Esophagus (tissue), 2 donors: ENCODE results near the gene GPBP1L1. TPM values are rescaled to one million over a fixed set of nuclear protein-coding genes. Genes with fewer than 3 reads are reported as not detected.

Source experiments
- H3K27ac ChIP-seq, 2 donors: one replicate each; pipeline ENCODE4 v1.5.1; 2013; ENCODE audit warnings: low read depth in 2 of 2, mild to moderate bottlenecking in 2 of 2, inconsistent platforms in 1 of 2, low read length in 1 of 2, moderate library complexity in 1 of 2
- H3K27me3 ChIP-seq, 2 donors: one replicate each; pipeline ENCODE4 v1.6.1; 2013; ENCODE audit warnings: low read length in 2 of 2, control low read depth in 1 of 2, mild to moderate bottlenecking in 1 of 2; ENCODE audit not compliant: insufficient read depth in 2 of 2, control insufficient read depth in 1 of 2
- H3K36me3 ChIP-seq, 2 donors: one replicate each; pipeline ENCODE4 v1.6.1; 2013; ENCODE audit warnings: low read length in 1 of 2; ENCODE audit not compliant: control insufficient read depth in 2 of 2, insufficient read depth in 2 of 2
- H3K4me1 ChIP-seq, 2 donors: one replicate each; pipeline ENCODE4 v1.6.1; 2013; ENCODE audit warnings: low read length in 1 of 2; ENCODE audit not compliant: control insufficient read depth in 2 of 2, insufficient read depth in 2 of 2
- H3K4me3 ChIP-seq, 2 donors: one replicate each; pipeline ENCODE4 v1.5.1; 2013; ENCODE audit warnings: low read length in 2 of 2, mild to moderate bottlenecking in 2 of 2, low read depth in 1 of 2, moderate library complexity in 1 of 2
- H3K9me3 ChIP-seq, 2 donors: one replicate each; pipeline ENCODE4 v1.6.1; 2013; ENCODE audit warnings: mild to moderate bottlenecking in 2 of 2, low read depth in 1 of 2, low read length in 1 of 2, moderate library complexity in 1 of 2; ENCODE audit not compliant: control insufficient read depth in 2 of 2, insufficient read depth in 1 of 2
- WGBS, 2 donors: extraction: QIAGEN DNeasy Blood & Tissue Kit; methylation state at CpG; one replicate each; pipeline ENCODE4 v1.1.7; 2013; 5-methylcytosine and 5-hydroxymethylcytosine counted together
- polyA plus RNA-seq, 2 donors: library from polyadenylated mRNA; stranded (reverse); fragments of 200-250 nt; gene quantifications; one replicate each; pipeline ENCODE4 v1.2.3, GENCODE V29; 2013
- donor health status: healthy with polysubstance abuse.
- donor health status: Bipolar disorder and iron deficiency.

The GPBP1L1 gene
- polyA plus RNA-seq, 2 donors: 48.6 to 53.0 TPM

DNA sequence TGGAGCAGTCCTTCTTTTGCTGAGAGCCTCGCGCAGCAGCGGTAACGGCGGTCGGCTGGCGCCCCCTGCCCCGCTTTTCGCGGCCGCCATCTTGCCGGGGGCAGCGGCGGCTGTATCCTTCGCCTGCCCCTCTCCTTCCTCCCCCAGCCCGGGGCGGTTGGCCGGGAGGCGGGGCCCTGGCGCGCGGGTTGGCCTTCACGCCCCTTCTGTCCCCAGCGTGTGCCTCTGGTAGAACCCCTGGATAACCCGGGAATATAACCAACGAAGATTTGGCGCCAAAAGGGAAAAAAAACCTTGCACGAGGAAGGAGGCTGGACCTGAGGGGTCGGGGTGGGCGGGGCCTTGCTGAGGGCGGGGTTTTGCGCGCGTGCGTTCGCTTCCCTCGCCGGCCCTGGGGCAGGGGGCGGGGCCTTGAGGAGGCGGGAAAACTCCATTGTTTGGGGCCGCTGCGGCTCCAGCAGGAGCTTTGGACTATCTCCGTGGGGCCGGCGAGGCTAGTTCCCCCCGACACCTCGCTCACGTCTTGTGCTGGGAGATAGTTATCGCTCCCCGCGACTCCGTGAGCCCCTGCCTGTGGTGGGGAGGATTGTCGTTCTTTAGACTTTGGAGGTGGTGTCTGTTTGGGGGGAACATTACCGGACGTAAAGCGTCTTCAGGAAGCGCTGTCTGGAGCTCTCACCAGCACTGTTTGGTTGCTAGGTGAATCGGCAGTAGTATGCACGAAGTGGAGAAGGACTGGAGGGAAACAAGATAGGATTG, 101.8 kb downstream of the GPBP1L1 start:
- H3K9me3 ChIP-seq: no peaks in the 10 kb centered on the region
- WGBS, 2 donors: 0 to 1% methylated on average over 54 to 59 of the region's 59 CpGs
- peak overlapping the region; percentile 75 to 90 for H3K4me3 ChIP-seq
- H3K4me1 ChIP-seq: peaks cover 0 to 4% of the 10 kb centered on the region in 2 donors
- peak overlapping the region; percentile 93 to 97 for H3K27ac ChIP-seq
- H3K27me3 ChIP-seq: no peaks in the 10 kb centered on the region
- no peaks in the 10 kb centered on the region for H3K36me3 ChIP-seq

DNA sequence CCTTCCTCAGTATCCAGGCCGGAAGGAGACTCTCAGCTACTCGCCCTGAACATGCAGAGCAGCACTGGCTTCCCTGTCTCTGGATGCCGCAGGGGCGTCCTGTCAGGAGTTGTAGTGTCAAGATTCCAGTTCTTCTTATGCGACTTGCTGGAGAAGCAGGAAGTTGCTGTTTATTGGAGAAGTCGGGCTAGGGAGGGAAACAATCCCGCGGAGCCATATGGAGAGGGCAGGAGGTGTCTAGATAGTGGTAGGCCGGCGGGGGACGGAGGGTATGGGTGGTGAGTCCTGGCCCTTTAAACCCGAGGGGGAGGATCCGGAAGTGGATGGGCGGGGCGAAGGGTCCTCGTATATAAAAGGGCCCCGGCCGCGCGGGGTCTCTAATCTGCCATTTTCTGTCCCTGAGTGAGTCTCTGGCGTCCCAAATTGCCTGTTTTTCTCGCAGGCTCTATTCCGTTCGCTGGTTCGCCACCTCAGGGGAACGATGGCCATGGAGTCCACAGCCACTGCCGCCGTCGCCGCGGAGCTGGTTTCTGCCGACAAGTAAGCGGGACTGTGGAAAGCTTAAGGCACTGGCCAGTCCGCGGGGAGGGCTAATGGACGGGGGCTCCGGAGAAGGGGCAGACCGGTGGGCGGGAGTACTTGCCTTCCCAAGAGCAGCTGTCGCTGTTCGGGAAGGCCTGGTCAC, 102.5 kb downstream of the GPBP1L1 start, which contains the start of gene NASP:
TSS of gene NASP (plus strand) at position 376 of the 685 bp plus-strand sequence. CDS start at position 482, 106 bp downstream.
- Histone ChIP-seq H3K36me3 (no peaks in the 10 kb centered on the region), H3K9me3 (no peaks in the 10 kb centered on the region), H3K27me3 (no peaks in the 10 kb centered on the region), H3K4me3 (peak within 1 kb of the TSS; percentile 75 to 90), H3K27ac (peak within 1 kb of the TSS; percentile 93 to 97), H3K4me1 (peaks cover 0 to 4% of the 10 kb centered on the region in 2 donors)
- WGBS, 2 donors: 0 to 1% methylated on average over 39 to 40 of the region's 41 CpGs

DNA sequence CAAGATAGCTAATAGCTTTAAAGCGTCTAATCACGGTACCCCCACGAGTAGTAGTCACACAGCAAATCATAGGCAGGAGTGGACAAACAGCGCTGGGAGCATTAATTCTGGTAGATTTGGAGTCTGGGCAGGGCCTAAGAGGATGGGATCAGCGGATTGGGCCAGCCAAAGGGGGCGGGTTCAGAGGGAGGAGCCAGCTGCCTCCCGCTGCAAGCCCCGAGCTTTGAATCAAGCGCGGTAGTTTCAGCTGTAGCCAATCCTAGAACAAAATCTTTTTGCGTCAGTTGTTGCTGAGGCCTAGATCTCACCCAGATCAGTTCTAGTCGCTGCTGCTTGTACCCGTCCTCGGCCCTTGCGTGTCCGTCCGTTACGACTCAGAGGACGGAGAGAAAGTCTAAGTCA, 103.1 kb downstream of the GPBP1L1 start:
- H3K27ac ChIP-seq: peak overlapping the region; percentile 93 to 97
- WGBS, 2 donors: 0 to 1% methylated on average over 19 of the region's 19 CpGs
- H3K9me3 ChIP-seq: no peaks in the 10 kb centered on the region

More for the DNA sequence above, 103.1 kb downstream of the GPBP1L1 start:
- Histone ChIP-seq H3K4me1 (peaks cover 0 to 4% of the 10 kb centered on the region in 2 donors), H3K36me3 (no peaks in the 10 kb centered on the region), H3K4me3 (peak overlapping the region; percentile 75 to 90), H3K27me3 (no peaks in the 10 kb centered on the region)

Other genes with a start within 250 kb of the GPBP1L1 start
- 1 to 10 TPM; 4.0 to 4.3 TPM for gene TESK2, start 195.4 kb downstream of the GPBP1L1 start, polyA plus RNA-seq
- gene CCDC163, start 186.5 kb downstream of the GPBP1L1 start, polyA plus RNA-seq: 1 to 10 TPM in 1 of 2 donors, under 1 TPM in 1; 0.79 to 1.2 TPM
- gene MMACHC, start 186.2 kb downstream of the GPBP1L1 start, polyA plus RNA-seq: 1 to 10 TPM; 1.5 to 2.2 TPM
- 1,000 to 10,000 TPM; 1,018 to 1,250 TPM for gene PRDX1, start 164.6 kb downstream of the GPBP1L1 start, polyA plus RNA-seq
- gene AKR1A1, start 135.7 kb downstream of the GPBP1L1 start, polyA plus RNA-seq: 100 to 1,000 TPM; 212 to 242 TPM
- 10 to 100 TPM; 94.2 to 96.9 TPM for gene NASP, start 102.5 kb downstream of the GPBP1L1 start, polyA plus RNA-seq
- gene CCDC17, start 62.5 kb downstream of the GPBP1L1 start, polyA plus RNA-seq: 1 to 10 TPM in 1 of 2 donors, under 1 TPM in 1; 0.54 to 1.4 TPM
- 10 to 100 TPM; 11.3 to 25.1 TPM for gene TMEM69, start 1.6 kb upstream of the GPBP1L1 start, polyA plus RNA-seq
- gene IPP, start 64.1 kb upstream of the GPBP1L1 start, polyA plus RNA-seq: 1 to 10 TPM; 3.7 to 5.2 TPM
- gene MAST2, start 117.1 kb upstream of the GPBP1L1 start, polyA plus RNA-seq: 10 to 100 TPM; 10.8 to 17.4 TPM